ENCODE data around the gene ATP5F1E.

Gene ATP5F1E

DNA sequence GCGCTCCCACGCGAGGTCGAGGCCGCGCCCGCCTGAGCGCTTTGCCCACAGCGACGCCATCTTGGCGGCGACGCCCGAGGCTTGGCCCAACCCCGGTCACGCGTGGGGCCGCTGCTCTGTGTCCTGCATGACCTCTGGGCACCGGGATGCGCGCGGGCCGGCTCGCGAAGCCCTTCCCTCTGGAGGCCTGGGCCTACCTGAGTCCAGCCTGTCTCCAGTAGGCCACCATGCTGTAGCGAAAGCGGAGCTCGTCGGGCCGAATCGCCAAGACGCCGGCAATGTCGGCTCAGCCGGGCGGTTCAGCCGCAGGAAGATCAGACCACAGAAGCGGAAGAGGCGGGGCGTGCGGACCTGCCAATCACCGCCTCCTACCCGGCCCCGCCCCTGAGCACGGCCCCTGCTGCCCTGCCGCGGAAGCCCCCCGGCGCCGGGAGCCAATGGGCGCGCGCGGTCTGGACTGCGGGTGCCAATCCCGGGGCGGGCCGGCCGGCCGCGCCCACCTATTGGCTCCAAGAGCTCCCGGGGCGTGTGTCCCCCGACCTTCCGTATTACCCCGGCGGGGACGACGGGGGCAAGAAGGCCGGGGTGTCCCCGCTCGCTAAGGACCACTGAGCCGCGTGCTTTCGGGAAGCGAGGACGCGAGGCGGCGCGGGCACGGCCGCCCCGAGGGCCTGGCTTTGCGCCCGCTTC, at the start of gene ATP5F1E:
Gene ATP5F1E, minus strand, starts transcription at position 313 of the 690 bp plus-strand sequence. Its CDS starts 84 bp downstream, at position 229.
- peak; percentile 95 for DNase-seq

DNA sequence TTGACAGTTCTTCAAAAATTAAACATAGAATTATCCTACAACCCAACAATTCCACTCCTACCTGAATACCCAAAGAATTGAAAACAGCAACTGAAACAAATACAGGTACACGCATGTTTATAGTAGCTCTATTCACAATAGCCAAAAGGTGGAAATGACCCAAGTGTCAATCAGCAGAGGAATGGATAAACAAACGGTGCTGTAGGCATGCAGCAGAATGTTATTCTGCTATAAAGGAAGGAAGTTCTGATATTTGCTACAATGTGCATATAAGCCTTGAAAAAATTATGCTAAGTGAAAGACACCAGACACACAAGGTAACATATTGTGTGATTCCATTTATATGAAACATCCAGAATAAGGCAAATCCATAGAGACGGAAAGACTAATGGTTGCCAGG, 48.9 kb upstream of the ATP5F1E start:
- DNase-seq: no peak

DNA sequence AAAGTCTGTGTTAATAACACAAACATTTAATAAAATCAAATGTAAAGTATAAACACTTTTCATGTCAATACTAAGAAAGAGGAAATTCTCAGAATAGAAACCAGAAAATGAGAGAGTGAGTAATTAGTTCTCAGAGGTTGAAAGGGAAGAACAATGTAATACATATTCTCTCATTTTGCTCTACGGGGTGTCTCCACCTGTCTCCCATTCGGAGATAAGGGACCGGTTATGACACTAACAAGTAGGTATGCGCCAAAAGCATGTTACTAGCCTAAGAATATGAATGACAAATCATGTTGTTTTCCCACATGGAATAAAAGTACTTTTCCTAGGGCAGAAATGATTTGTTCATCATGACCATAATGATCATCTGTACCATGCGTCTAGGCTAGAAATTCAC, 46.1 kb upstream of the ATP5F1E start:
- peak in 1 of 2 experiments; percentile 2 for DNase-seq

DNA sequence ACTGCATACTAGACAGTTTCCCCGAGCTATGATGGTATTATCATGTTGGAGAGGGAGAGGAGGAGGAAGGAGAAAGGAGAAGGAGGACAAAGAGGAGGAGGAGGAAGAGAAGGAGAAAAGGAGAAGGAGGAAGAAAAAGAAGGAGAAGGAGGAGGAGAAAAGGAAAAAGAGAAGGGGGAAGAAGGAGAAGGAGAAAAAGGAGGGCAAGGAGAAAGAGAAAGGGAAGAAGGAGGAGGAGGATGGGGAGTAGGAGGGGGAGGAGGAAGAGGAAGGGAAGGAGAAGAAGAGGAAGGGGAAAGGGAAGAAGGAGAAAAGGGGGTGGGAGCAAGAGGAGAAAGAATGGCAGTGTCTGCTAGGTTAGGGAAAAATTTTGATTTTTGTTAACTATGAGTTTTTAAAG, 45.6 kb upstream of the ATP5F1E start:
- DNase-seq: no peak

DNA sequence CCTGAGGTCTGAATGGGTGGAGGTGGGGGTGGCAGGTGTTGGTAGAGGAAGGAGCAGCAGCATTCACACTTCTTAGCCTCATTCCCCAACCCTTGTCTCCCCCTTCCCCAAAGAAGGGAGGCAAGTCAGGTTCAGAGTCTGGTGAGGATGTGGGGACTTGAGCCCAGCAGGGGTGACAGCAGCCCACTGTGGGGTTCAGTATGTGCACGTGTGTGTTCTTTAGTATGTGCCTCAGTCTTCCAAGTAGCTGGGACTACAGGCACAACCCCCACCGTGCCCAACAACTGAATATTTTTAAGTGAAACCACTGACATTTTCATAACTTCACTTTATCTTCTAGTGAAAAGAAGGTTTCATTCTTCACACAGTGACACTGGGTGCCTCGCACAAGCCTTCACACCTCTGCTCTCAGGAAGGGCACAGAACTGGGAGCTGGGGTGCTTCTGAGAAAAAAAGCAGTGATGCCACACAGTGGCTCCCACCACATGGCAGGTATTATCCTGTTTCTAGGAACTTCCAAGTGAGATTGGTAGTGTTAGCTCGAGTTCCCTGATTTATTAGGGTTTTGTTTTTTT, 43.9 kb upstream of the ATP5F1E start:
- DNase-seq: no peak

DNA sequence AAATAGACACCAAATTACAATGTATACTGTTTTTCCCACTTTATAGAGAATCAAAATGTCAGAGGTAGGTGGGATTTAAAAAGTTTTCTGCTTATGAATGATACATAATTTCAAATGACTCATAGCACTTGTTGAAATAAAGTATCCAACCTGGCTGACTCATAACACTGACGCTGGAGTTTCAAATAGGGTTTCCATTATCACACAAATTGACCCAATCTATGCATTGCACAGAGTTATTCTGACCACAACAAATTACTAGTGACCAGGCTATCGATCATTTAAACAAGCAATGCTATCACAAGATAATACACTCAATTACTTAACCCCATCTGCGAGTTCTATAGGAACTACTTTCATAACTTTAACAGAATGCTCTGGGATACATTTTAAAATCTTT, 42.3 kb upstream of the ATP5F1E start:
- DNase-seq: no peak

DNA sequence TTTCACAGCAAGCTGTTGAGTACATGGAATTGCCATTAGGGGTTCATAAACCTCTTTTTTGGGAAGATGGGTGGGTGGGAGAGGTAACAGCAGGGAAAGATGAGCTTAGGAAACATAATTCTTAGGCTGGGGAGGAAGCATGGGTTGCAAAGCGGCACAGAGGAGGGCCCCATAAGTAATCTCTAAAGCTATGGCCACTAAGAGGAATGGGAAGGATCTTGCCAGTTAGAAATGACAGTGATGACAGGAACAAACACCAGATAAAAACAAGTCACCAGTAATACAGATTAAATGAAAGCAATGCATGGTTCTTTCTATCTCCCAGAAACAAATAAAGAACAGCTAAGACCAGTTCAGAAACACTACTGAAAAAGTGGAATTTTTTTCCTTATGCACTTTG, 41.4 kb upstream of the ATP5F1E start:
- no peak for DNase-seq

DNA sequence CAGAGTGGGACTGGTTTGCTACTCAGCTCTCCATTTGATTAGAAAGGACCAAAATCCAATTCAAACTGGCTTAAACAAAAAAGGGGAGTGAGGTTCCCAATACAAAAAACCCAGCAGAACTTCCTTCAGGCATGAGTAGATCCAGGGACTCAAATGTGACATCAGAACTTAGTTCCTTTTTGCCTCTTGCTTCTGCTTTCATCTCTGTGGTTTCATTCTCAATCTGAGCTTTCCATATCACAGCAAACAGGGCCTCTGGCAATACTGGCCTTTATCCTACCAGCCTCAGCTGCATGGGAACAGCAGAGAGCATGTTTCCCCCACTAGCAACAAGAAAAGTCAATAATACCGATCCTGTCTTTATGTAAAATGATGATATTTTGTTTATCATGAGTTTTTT, 39.1 kb upstream of the ATP5F1E start:
- no peak for DNase-seq

DNA sequence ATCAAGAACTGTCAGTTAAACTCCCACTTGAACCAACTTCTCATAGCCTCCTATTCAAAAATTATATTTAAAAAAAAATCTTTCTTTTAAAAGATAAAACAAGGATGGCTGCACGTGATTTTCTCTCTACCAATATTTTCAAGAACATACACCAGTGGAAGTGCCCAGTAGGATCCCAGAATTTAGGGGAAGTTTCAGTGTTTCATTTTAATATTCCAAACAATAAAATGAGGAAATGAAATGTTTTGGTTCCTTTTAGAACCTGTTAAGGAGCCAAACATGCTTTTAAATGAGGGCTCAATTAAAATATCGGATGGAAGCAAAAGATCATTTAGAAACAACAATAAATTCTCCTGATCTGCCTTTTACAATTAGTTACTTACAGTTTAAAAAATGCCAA, 36.9 kb upstream of the ATP5F1E start:
- no peak for DNase-seq

DNA sequence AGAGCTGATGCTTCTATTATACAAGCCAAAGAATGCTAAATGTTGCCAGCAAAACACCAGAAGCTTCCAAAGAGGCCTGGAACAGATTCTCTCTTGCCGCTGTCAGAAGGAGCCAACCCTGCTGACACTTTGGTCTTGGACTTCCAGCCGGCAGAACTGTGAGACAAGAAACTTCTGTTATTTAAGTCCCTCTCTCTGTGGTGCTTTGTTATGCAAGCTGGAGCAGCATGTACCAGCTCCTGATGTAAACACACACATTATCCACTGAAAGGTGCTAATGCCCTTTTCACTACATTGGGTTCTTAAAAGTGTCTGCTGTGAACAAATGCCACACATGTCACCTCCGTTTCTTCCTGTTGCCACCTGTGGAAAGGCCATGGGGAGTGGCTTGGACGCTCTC, 36.4 kb upstream of the ATP5F1E start:
- no peak for DNase-seq

DNA sequence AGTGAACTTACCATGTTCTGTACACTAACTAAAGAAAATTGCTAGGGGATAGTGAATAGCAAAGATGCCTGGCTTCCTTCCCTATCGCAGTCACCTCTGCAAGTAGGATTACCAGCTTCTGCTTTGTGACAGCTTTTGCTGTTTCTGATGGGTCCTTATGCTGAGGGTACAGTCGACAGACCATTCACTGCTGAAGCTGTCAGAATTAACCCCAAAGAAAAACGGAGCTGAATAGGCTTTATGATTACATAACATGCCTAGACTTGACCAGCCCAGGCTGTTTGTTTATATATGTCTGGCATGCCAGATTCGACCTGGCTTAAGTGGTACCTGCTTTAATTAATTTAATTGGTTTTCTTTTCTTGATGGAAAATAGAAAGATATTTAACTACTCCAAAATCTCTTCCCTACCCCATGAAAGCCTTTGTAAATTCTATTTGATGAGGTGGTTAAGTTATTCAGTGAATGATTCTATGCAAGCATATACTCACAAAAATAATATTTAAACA, 32.1 kb upstream of the ATP5F1E start:
- DNase-seq: peak in 1 of 2 experiments; percentile 68

DNA sequence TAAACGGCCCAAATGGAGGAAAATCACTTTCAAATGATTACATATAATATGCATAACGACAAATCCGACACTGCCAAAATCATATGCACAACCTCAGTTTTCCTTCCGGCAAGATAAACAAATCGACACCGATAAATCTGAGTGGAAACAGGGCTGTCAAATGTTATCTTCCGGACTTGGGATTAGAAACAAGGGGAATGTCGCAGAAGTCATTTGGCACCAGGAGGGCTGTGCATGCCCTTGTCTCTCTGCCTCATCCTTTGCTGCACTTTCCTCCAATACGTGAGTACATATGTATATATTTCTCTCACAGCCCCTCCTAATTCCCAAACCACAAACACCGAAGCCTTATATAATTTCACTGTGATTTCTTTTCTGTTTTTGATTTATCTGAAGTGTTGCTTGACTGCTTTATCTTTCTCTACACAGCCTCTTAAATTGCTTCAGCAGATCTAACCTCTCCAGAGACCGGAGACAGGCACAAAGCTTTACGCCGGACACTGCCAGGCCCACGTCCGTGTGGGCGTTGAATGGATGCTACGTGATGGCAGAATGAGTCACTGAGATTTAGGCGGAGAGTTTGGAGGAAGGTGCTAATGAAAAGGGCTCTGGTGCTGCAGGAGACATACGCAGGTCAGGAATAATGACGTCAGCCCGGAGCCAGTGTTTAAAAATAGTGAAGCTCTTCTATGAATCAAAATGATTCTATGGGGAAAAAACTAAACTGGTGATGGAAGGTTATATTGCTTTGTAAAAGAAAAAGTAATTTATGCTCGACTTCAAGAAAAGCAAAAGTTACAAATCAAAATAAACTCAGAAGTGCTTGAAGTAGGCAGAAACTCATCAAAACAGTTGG, 31.5 kb upstream of the ATP5F1E start:
- DNase-seq: peak in 1 of 2 experiments; percentile 29

DNA sequence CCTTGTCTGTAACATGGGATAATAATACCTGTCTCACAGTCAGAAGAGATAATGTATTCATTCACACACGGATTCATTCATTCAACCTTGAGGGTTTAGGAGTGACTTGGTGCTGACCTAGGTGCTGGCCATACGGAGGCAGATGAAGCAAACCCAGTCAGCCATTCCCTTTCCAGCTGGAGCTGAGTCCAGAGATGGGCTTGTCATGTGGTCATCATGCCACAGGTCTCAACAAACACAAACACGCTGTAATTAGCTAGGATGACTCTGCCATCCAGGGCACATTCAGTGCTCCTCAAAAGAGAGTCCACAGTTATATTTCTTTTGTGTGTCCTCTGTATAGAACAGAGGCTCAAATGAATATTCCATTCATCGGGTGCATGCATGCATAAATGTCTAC, 29.9 kb upstream of the ATP5F1E start:
- DNase-seq: peak in 1 of 2 experiments; percentile 23

DNA sequence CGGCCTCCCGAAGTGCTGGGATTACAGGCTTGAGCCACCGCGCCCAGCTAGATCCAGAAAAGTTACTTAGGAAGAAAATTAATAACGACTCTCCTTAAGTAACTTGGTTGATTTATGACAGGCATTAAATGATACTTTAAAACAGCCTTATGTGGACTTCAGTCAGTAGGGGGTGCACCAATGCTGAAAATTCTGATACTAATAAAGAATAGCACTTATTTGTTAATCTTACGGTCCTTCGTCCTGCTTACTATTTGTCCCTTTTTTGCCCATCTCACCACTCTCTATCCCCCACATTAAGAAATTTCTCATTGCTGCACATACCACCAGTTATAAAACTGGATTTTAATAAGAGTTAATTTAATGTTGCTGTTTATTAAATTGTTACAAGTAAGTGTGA, 23.2 kb upstream of the ATP5F1E start:
- no peak for DNase-seq

DNA sequence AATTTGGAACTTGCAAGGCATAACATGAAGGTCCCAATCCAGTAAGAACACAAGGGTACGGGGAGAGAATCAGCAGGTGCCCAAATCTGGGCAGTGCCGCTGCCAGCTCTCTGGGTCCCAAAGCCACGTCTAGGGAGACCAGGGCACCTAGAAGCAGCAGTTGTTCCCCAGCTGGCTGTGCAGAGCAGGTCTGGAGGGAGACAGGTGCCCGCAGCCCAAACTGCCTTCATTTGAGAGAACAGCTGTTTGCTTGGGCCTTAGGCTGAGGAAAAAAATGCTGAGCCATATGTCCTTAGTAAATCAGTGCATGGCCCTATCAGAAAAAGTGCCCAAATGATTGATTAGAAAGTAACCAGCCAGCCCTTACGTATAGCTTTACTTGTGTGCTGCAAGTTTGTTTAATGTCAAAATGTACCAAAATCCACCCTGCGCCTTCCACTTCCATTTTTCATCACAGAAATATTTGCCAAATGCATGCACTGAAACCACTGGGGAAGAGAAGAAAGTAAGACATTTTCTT, 19.6 kb upstream of the ATP5F1E start:
- no peak for DNase-seq

DNA sequence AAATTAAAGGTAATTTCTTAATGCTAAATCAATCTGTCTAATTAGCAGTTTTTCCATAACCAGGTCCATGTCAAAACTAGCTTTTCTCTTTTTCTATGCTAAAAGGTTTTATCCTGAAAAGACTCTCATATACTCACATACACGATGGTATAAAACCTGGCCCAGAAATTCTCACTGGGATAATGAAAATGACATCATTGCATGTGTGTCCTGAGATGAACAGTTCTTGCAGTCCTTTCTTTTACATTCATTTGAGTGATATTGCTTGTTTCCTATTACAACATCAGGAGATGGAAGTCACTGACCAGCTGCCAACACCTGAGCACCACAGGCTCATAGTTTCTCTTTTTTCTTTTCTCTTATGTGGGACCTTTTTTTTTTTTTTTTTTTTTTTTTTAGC, 18.3 kb upstream of the ATP5F1E start:
- DNase-seq: no peak

DNA sequence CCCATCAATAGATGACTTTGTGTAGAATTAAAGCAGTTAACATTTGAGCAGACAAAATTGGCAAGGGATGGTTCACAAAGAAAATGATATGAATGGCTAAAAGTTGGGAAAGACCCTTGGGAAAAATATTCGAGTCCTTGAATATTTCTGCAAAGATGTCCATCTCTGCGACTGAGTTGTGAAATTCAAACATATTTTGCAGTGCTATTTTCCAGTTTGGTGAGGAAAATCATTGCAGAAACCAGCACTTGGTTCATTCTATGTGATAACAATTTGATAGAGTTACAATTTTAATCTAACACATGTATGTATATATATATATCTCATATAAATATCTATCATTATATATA, 16.5 kb upstream of the ATP5F1E start:
- DNase-seq: no peak

DNA sequence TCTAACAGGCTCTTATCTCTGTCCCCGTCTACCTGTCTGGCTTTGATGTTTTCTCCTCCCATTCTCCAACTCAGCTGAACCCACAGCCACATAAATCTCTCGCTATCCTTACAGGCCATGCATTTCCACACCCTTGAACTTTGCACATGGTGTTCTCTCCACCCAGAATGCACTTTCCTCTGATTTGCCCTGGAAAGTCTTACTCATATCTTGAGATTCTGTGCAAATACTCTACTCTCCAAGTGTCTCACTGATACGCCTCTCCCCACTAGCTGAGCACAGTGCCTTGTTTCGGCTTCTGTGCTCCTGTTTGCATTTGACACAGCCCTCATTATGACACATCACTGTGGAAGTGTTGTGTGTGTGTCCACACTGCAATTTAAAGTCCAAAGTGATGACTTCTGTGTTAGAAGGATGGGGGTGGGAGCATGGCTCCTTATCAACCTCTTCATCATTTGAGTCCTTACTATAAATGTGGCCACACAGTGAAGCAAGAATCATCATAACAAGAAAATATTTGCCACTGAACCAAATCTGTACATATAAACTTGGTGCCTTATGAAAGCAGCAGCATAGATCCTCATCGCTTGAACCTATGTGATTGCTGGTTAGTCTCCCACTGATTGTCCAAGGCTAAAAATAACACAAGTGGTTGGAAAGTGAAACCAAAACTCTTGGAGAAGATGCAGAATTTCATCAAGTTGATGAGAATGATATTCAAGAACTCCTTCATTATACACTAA, 16.0 kb upstream of the ATP5F1E start:
- DNase-seq: no peak

DNA sequence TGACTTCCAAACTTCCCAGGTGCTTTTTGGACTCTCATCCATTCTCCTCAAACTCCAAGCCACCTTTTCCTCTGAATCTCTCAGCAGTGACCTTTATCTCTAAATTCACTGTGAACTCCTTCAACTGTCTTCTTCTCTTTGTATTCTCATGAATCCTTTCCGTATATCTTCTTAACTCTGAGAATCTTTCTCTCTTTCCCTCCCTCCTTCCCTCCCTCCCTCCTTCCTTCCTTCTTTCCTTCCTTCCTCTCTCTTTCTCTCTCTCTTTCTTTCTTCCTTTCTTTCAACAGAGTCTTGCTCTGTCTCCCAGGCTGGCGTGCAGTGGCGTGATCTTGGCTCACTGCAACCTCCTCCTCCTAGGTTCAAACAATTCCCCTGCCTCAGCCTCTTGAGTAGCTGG, 14.7 kb upstream of the ATP5F1E start:
- no peak for DNase-seq

DNA sequence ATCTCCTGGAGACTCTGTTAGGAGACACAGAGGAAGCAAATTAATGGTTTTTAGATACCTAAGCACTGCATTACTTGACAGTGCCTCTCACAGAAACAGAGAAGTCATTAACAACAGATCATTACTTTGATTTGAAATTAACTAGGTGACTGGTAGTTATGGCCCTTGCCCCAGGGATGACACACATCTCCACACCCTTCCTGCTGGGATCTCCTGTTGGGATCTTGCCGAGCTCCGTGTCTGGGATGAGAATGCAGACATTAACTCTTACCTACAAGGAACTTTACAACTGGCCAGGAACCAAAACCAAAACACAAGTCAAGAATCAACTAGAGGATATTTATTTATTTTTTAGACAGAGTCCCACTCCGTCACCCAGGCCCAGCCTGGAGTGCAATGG, 12.7 kb upstream of the ATP5F1E start:
- no peak for DNase-seq

DNA sequence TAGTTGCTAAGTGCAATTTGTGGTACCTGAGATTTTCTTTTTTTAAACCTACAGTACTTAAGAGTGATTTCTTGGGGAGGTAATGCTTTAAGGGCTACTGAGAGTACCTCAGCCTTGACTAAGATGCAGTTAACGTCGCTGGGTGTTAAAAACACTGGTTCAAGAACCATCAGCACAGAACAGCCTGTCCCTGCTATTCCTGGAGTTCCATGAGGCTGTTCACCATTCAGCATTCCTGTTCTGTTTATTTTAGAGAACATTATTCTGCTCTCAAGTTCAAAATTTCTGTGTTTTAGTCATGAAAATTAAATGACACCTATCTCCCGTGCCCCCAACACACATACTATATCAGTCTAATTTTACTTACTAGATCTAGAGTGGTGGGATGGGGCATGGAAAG, 12.2 kb upstream of the ATP5F1E start:
- DNase-seq: no peak

DNA sequence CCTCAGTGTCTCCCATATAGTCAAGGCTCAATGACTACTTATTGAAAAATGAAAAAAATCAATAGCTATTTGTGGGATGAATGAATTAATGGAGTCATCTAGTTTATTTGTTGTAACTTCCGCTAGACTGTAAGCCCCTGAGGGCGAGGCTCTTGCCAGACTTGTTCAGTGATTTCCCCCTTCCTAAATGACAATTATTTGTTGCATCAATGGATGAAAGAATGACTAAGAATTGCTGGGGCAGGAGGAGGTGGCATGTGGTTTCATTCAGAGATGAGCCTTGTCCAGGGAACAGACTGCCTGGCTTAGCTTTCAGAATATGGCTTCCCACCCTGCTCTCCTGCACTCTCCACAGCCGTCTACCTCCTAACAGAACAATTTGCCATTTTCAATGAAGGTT, 11.6 kb upstream of the ATP5F1E start:
- no peak for DNase-seq

Data from NCI-H2081 (cell line).